ENCODE results near the gene TIMM21. TPM values are rescaled to one million over a fixed set of nuclear protein-coding genes. Genes with fewer than 3 reads are reported as not detected.

TIMM21 gene
- polyA plus RNA-seq, 2 donors: 19.7 to 22.4 TPM

DNA sequence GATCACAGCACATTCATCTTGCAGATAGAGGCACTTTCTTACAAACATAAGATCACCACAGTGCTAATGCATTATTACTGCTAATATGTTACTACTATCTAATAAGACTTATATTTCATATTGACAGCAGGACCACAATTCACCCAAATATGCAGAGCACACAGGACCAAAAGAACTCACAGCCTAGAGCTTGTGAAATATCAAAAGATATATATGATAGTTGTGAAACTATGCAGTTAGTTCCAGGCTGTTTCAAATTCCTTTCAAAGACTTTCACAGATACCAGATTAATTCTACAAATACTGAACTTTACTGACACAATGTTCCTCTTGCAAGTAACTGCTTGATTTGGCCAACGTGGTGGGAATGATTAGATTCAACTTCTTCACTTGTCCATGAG, 23.7 kb upstream of the TIMM21 start:
- Histone ChIP-seq H3K9me3 (ENCODE audit: control insufficient read depth in 2 of 2, insufficient read depth in 1 of 2, low read depth in 1 of 2, low read length in 1 of 2) (no peaks in the 10 kb centered on the region), H3K27ac (ENCODE audit: low read depth in 2 of 2, low read length in 1 of 2) (no peak overlapping the region), H3K36me3 (ENCODE audit: control insufficient read depth in 2 of 2, insufficient read depth in 2 of 2, low read length in 1 of 2) (no peaks in the 10 kb centered on the region), H3K4me3 (ENCODE audit: low read depth in 1 of 2, low read length in 2 of 2) (no peak overlapping the region), H3K4me1 (ENCODE audit: control insufficient read depth in 2 of 2, insufficient read depth in 2 of 2, low read length in 1 of 2) (no peaks in the 10 kb centered on the region), H3K27me3 (ENCODE audit: control insufficient read depth in 1 of 2, insufficient read depth in 2 of 2, low read length in 2 of 2) (no peaks in the 10 kb centered on the region)
- WGBS, 2 donors: 54 to 66% methylated on average over 1 of the region's 1 CpG

DNA sequence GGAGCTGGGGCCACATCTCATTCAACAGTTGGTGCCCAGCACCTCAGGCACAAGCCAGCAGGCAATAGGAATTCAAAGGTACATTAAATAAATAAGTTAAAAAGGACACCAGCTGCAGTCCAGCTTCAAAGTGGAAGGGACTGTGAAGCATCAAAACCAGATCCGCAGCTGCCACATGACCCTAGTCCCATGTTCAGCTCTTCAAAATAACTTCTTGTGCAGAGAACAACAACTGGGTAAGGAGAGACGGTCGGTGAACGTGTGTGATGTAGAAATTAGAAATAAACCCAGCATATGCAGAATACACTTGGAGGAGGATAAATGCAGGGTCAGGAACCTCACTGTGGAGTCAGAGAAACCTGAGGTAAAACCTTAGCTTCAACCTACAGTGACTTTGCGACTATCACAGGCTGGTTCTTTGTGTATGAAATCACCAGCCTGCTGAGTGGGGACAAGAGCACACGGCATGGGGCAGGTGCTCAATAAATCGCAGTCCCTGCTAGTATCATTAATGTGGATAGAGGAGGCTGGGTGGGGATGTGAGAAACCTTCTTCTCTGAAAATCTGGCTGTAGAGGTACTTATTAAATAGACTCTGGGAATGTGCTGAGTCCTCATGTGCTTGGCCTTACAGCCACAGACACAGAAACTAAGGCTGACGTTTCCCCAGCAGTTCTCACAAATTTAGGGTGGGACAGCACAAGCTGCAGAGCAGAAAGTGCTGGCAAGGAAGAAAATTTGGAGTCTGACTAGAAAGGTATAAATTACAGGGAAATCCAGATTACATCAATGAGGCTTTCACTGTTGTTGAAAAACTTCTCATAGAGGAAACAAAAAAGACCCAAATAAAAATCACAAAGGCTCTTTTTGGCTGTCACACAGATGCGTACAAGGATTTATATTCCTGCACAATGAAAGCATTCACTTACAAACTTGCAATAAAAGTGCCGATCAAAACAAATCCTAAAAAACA, 21.4 kb upstream of the TIMM21 start:
- Histone ChIP-seq H3K9me3 (ENCODE audit: control insufficient read depth in 2 of 2, insufficient read depth in 1 of 2, low read depth in 1 of 2, low read length in 1 of 2) (no peaks in the 10 kb centered on the region), H3K4me1 (ENCODE audit: control insufficient read depth in 2 of 2, insufficient read depth in 2 of 2, low read length in 1 of 2) (no peaks in the 10 kb centered on the region), H3K27ac (ENCODE audit: low read depth in 2 of 2, low read length in 1 of 2) (no peak overlapping the region), H3K36me3 (ENCODE audit: control insufficient read depth in 2 of 2, insufficient read depth in 2 of 2, low read length in 1 of 2) (no peaks in the 10 kb centered on the region), H3K27me3 (ENCODE audit: control insufficient read depth in 1 of 2, insufficient read depth in 2 of 2, low read length in 2 of 2) (no peaks in the 10 kb centered on the region), H3K4me3 (ENCODE audit: low read depth in 1 of 2, low read length in 2 of 2) (no peak overlapping the region)
- 70% methylated on average over 10 of the region's 10 CpGs for WGBS, 2 donors

DNA sequence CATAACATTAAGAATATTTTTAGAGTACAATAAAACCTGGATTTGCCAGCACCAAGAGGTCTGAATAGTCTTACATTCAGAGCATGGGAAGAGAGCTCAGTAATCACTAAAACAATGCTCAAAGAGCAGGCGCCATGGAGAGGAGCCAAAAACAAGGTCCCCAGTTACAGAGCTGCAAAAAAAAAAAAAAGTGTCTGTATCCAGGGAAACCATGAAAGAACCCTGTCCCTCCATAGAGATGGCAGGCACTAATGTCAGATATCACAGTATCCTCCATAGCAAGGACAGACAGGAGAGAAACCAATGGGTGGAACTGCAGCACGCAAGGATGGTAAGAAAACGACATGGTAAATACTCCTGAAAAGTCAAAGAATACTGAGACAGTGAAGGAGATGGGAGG, 20.2 kb upstream of the TIMM21 start:
- Histone ChIP-seq H3K9me3 (ENCODE audit: control insufficient read depth in 2 of 2, insufficient read depth in 1 of 2, low read depth in 1 of 2, low read length in 1 of 2) (no peaks in the 10 kb centered on the region), H3K4me3 (ENCODE audit: low read depth in 1 of 2, low read length in 2 of 2) (no peak overlapping the region), H3K27ac (ENCODE audit: low read depth in 2 of 2, low read length in 1 of 2) (no peak overlapping the region), H3K4me1 (ENCODE audit: control insufficient read depth in 2 of 2, insufficient read depth in 2 of 2, low read length in 1 of 2) (no peaks in the 10 kb centered on the region), H3K36me3 (ENCODE audit: control insufficient read depth in 2 of 2, insufficient read depth in 2 of 2, low read length in 1 of 2) (no peaks in the 10 kb centered on the region), H3K27me3 (ENCODE audit: control insufficient read depth in 1 of 2, insufficient read depth in 2 of 2, low read length in 2 of 2) (no peaks in the 10 kb centered on the region)
- WGBS, 2 donors: 82 to 83% methylated on average over 3 of the region's 3 CpGs

DNA sequence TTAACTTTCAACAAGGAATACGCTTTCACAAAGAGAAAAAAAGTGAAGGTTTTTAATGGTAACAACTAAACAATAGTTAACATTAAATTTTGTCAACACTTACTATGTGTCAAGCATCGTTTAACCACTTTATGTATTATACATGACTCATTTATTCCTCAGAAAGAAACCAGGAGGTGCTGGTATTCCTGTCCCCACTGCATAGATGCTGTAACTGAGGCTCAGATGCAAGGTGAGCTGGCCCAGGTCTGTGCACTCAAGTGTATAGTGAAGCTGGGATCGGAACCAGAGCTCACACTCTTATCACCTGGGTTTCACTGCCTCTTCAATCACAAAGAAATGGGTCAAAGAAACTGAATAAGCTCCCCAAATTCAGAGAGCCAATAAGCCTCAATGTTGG, 17.2 kb upstream of the TIMM21 start:
- Histone ChIP-seq H3K36me3 (ENCODE audit: control insufficient read depth in 2 of 2, insufficient read depth in 2 of 2, low read length in 1 of 2) (no peaks in the 10 kb centered on the region), H3K27me3 (ENCODE audit: control insufficient read depth in 1 of 2, insufficient read depth in 2 of 2, low read length in 2 of 2) (no peaks in the 10 kb centered on the region), H3K4me3 (ENCODE audit: low read depth in 1 of 2, low read length in 2 of 2) (no peak overlapping the region), H3K27ac (ENCODE audit: low read depth in 2 of 2, low read length in 1 of 2) (no peak overlapping the region), H3K9me3 (ENCODE audit: control insufficient read depth in 2 of 2, insufficient read depth in 1 of 2, low read depth in 1 of 2, low read length in 1 of 2) (no peaks in the 10 kb centered on the region), H3K4me1 (ENCODE audit: control insufficient read depth in 2 of 2, insufficient read depth in 2 of 2, low read length in 1 of 2) (no peaks in the 10 kb centered on the region)
- WGBS, 2 donors: 87 to 88% methylated on average over 3 of the region's 3 CpGs

DNA sequence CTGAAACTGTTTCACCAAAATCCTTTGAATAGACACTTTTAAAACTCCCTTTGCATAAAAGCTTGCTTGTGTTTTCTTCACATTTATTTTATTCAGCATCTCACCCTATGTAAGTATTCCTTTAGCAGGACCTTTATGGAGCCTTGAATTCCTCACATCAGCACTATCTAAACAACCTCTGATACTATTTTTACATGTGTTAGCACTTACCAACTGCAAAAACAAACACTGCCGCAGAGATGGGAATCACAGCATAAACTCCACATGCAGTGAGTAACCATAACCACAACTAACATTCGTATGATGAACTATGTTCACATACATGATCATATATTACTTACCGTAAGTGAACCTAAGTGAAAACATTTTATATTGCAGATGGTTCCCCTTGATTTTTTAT, 16.1 kb upstream of the TIMM21 start:
- no peaks in the 10 kb centered on the region for H3K4me1 ChIP-seq (ENCODE audit: control insufficient read depth in 2 of 2, insufficient read depth in 2 of 2, low read length in 1 of 2)
- no peaks in the 10 kb centered on the region for H3K27me3 ChIP-seq (ENCODE audit: control insufficient read depth in 1 of 2, insufficient read depth in 2 of 2, low read length in 2 of 2)
- H3K4me3 ChIP-seq (ENCODE audit: low read depth in 1 of 2, low read length in 2 of 2): no peak overlapping the region
- H3K36me3 ChIP-seq (ENCODE audit: control insufficient read depth in 2 of 2, insufficient read depth in 2 of 2, low read length in 1 of 2): no peaks in the 10 kb centered on the region
- 64 to 71% methylated on average over 3 of the region's 3 CpGs for WGBS, 2 donors
- H3K9me3 ChIP-seq (ENCODE audit: control insufficient read depth in 2 of 2, insufficient read depth in 1 of 2, low read depth in 1 of 2, low read length in 1 of 2): no peaks in the 10 kb centered on the region
- H3K27ac ChIP-seq (ENCODE audit: low read depth in 2 of 2, low read length in 1 of 2): no peak overlapping the region

DNA sequence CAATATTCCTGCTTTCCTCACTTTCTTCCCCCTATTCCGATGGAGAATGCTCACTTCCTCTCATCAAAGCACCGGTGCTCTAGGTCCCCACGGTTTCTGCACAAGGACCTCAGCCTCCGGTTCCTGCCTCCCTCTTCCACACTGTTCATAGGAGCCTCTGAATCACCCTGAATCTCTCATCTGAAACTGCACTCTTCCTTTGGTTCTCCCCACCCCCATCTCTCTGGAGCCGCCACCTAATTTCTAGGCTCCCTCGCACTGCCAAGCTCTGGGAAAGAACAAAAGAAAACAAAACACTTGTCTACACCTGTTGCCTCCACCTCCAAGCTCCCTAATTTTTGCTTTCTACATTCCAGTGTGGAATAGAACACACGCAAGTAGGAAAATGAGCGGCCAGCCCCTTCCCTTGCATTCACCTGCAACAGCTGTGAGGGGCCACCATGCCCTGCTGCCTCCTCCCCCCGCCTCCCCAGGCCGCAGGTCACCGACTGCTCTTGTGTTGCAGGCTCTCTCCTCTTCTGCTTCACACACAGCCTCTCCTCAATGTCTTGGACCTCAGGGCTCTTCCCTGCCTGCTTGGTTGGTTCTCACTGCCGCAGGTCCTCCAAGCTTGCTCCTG, 10.3 kb upstream of the TIMM21 start:
- Histone ChIP-seq H3K4me1 (ENCODE audit: control insufficient read depth in 2 of 2, insufficient read depth in 2 of 2, low read length in 1 of 2) (no peaks in the 10 kb centered on the region), H3K4me3 (ENCODE audit: low read depth in 1 of 2, low read length in 2 of 2) (no peak overlapping the region), H3K27me3 (ENCODE audit: control insufficient read depth in 1 of 2, insufficient read depth in 2 of 2, low read length in 2 of 2) (no peaks in the 10 kb centered on the region), H3K36me3 (ENCODE audit: control insufficient read depth in 2 of 2, insufficient read depth in 2 of 2, low read length in 1 of 2) (no peaks in the 10 kb centered on the region), H3K27ac (ENCODE audit: low read depth in 2 of 2, low read length in 1 of 2) (no peak overlapping the region), H3K9me3 (ENCODE audit: control insufficient read depth in 2 of 2, insufficient read depth in 1 of 2, low read depth in 1 of 2, low read length in 1 of 2) (no peaks in the 10 kb centered on the region)
- WGBS, 2 donors: 81% methylated on average over 12 of the region's 12 CpGs

DNA sequence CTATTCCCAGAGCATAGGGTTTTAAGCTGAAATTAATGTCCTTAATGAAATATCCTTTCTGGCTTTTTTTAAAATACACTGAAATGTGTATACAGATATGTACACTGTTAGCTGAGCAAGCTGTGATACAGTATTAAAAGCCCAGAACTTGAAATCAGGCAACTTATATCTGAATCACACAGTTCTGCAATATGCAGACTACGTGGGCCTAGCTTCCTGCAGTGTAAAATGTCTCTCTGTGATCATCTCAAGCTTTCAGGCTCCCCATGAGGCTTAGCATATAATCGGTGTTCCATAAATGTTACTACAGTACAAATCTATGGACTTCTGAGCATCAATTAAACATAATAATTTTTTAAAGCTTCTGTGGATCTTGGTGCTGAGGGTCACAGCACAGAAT, 8.9 kb upstream of the TIMM21 start:
- no peaks in the 10 kb centered on the region for H3K4me1 ChIP-seq (ENCODE audit: control insufficient read depth in 2 of 2, insufficient read depth in 2 of 2, low read length in 1 of 2)
- WGBS, 2 donors: 78 to 79% methylated on average over 2 of the region's 2 CpGs
- H3K27ac ChIP-seq (ENCODE audit: low read depth in 2 of 2, low read length in 1 of 2): no peak overlapping the region
- H3K36me3 ChIP-seq (ENCODE audit: control insufficient read depth in 2 of 2, insufficient read depth in 2 of 2, low read length in 1 of 2): no peaks in the 10 kb centered on the region
- H3K9me3 ChIP-seq (ENCODE audit: control insufficient read depth in 2 of 2, insufficient read depth in 1 of 2, low read depth in 1 of 2, low read length in 1 of 2): no peaks in the 10 kb centered on the region
- no peak overlapping the region for H3K4me3 ChIP-seq (ENCODE audit: low read depth in 1 of 2, low read length in 2 of 2)
- H3K27me3 ChIP-seq (ENCODE audit: control insufficient read depth in 1 of 2, insufficient read depth in 2 of 2, low read length in 2 of 2): no peaks in the 10 kb centered on the region

- Histone ChIP-seq H3K9me3 (ENCODE audit: control insufficient read depth in 2 of 2, insufficient read depth in 1 of 2, low read depth in 1 of 2, low read length in 1 of 2) (no peaks in the 10 kb centered on the region), H3K36me3 (ENCODE audit: control insufficient read depth in 2 of 2, insufficient read depth in 2 of 2, low read length in 1 of 2) (no peaks in the 10 kb centered on the region), H3K4me1 (ENCODE audit: control insufficient read depth in 2 of 2, insufficient read depth in 2 of 2, low read length in 1 of 2) (no peaks in the 10 kb centered on the region), H3K27ac (ENCODE audit: low read depth in 2 of 2, low read length in 1 of 2) (no peak overlapping the region), H3K27me3 (ENCODE audit: control insufficient read depth in 1 of 2, insufficient read depth in 2 of 2, low read length in 2 of 2) (no peaks in the 10 kb centered on the region), H3K4me3 (ENCODE audit: low read depth in 1 of 2, low read length in 2 of 2) (no peak overlapping the region)
- 41 to 56% methylated on average over 3 of the region's 3 CpGs for WGBS, 2 donors
These were observed 8.4 kb upstream of the TIMM21 start for GRCh38 chr18:74139888-74140287.

- 50 to 73% methylated on average over 1 of the region's 1 CpG for WGBS, 2 donors
- Histone ChIP-seq H3K27me3 (ENCODE audit: control insufficient read depth in 1 of 2, insufficient read depth in 2 of 2, low read length in 2 of 2) (no peaks in the 10 kb centered on the region), H3K27ac (ENCODE audit: low read depth in 2 of 2, low read length in 1 of 2) (no peak overlapping the region), H3K9me3 (ENCODE audit: control insufficient read depth in 2 of 2, insufficient read depth in 1 of 2, low read depth in 1 of 2, low read length in 1 of 2) (no peaks in the 10 kb centered on the region), H3K36me3 (ENCODE audit: control insufficient read depth in 2 of 2, insufficient read depth in 2 of 2, low read length in 1 of 2) (no peaks in the 10 kb centered on the region), H3K4me1 (ENCODE audit: control insufficient read depth in 2 of 2, insufficient read depth in 2 of 2, low read length in 1 of 2) (no peaks in the 10 kb centered on the region), H3K4me3 (ENCODE audit: low read depth in 1 of 2, low read length in 2 of 2) (no peak overlapping the region)
These were observed 7.7 kb upstream of the TIMM21 start for GRCh38 chr18:74140582-74140981.

GRCh38 chr18:74141667-74142066, 6.7 kb upstream of the TIMM21 start:
- H3K9me3 ChIP-seq (ENCODE audit: control insufficient read depth in 2 of 2, insufficient read depth in 1 of 2, low read depth in 1 of 2, low read length in 1 of 2): no peaks in the 10 kb centered on the region
- no peaks in the 10 kb centered on the region for H3K4me1 ChIP-seq (ENCODE audit: control insufficient read depth in 2 of 2, insufficient read depth in 2 of 2, low read length in 1 of 2)
- H3K27me3 ChIP-seq (ENCODE audit: control insufficient read depth in 1 of 2, insufficient read depth in 2 of 2, low read length in 2 of 2): no peaks in the 10 kb centered on the region
- 62 to 67% methylated on average over 2 of the region's 2 CpGs for whole genome bisulfite sequencing, 2 donors
- H3K4me3 ChIP-seq (ENCODE audit: low read depth in 1 of 2, low read length in 2 of 2): no peak overlapping the region
- H3K27ac ChIP-seq (ENCODE audit: low read depth in 2 of 2, low read length in 1 of 2): no peak overlapping the region
- no peaks in the 10 kb centered on the region for H3K36me3 ChIP-seq (ENCODE audit: control insufficient read depth in 2 of 2, insufficient read depth in 2 of 2, low read length in 1 of 2)

All from esophagus (tissue), 2 donors.